ENCODE results near the gene CFAP299.
A peak's percentile ranks its signal among the peaks of the same experiment; 100 is the strongest.
"Not testable (repeated sequence)": the region's sequence is repeated elsewhere in the genome, so short reads cannot be mapped to it uniquely, and the experiment has no call there.

The CFAP299 gene

DNA sequence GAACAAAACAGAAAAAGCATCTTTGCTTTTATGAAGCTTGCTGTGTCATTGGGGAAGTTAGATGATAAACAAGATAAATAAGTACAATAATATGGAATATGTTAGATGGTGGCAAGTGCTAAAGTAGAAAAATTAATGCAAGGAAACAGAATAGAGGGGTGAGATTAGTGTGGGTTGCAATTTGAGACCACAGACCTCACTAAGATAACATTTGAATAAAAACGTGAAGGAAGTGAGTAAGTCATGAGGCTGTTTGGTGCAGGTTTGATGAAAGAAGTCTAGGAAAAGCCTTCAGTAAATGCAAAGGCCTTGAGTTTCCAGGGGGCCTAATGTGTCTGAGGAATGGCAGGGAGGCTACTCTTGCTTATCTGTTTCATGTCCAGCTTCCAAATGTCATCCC lies 102.5 kb downstream of the CFAP299 start:
- DNase-seq (ENCODE audit: low spot score) = no peak

DNA sequence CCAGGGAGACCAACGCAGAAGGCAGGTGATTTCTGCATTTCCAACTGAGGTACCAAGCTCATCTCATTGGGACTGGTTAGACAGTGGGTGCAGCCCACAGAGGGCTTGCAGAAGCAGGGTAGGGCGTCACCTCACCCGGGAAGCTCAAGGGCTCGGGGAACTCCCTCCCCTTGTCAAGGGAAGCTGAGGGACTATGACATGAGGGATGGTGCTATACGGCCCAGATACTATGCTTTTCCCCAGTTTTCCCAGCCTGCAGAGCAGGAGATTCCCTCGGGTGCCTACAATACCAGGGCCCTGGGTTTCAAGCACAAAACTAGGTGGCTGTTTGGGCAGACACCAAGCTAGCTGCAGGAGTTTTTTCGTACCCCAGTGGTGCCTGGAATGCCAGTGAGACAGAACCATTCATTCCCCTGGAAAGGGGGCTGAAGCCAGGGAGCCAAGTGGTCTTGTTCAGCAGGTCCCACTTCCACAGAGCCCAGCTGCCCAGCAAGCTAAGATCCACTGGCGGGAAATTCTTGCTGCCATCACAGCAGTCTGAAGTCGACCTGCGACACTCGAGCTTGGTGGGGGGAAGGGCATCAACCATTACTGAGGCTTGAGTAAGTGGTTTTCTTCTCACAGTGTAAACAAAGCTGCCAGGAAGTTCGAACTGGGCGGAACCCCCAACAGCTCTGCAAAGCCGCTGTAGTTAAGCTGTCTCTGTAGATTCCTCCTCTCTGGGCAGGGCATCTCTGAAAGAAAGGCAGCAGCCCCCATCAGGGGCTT lies 103.9 kb downstream of the CFAP299 start:
- not testable (repeated sequence) for H3K9ac ChIP-seq (ENCODE audit: low read depth, low read length, poor library complexity); H4K8ac ChIP-seq (ENCODE audit: low read depth, low read length); H3K9me3 ChIP-seq (replicated peaks in 1 of 2; ENCODE audit: control insufficient read depth in 2 of 2, insufficient read depth in 1 of 2, low read depth in 1 of 2, low read length in 2 of 2); H2BK12ac ChIP-seq (ENCODE audit: low read length); H2AK5ac ChIP-seq (ENCODE audit: low read depth, low read length); H3K23ac ChIP-seq (ENCODE audit: low read depth, low read length, poor library complexity); H3K4me1 ChIP-seq (ENCODE audit: control insufficient read depth in 2 of 2, insufficient read depth in 1 of 2, low read depth in 1 of 2, low read length in 2 of 2); H2BK15ac ChIP-seq (ENCODE audit: low read length); H3K79me1 ChIP-seq (ENCODE audit: low read depth, low read length); H4K91ac ChIP-seq (ENCODE audit: low read depth, low read length, poor library complexity); H3K4me2 ChIP-seq (ENCODE audit: insufficient read depth, low read length, poor library complexity, severe bottlenecking); H3K4ac ChIP-seq (ENCODE audit: low read length); H2BK5ac ChIP-seq (ENCODE audit: low read length); H3K4me3 ChIP-seq (ENCODE audit: low read length in 2 of 2); H3K14ac ChIP-seq (ENCODE audit: low read length); H3K27ac ChIP-seq (replicated peaks; ENCODE audit: low read length); H2BK120ac ChIP-seq (ENCODE audit: low read depth, low read length); H3K36me3 ChIP-seq (replicated peaks in 1 of 2; ENCODE audit: control insufficient read depth in 2 of 2, insufficient read depth in 2 of 2, low read length in 2 of 2); H3K27me3 ChIP-seq (ENCODE audit: control insufficient read depth in 3 of 3, insufficient read depth in 3 of 3, low read depth in 1 of 3, low read length in 3 of 3); DNase-seq (ENCODE audit: low spot score)
- peak overlapping the region; percentile 71 for H3K18ac ChIP-seq (ENCODE audit: low read length)
- H2AFZ ChIP-seq (ENCODE audit: low read length) = peak overlapping the region; percentile 59
- WGBS, 2 donors (ENCODE audit: extremely low coverage in 2 of 2, insufficient read length in 2 of 2, insufficient replicate concordance in 1 of 2) = no CpG with 5 or more reads among the region's 14 CpGs

More for the DNA sequence above, 102.5 kb downstream of the CFAP299 start:
- Histone ChIP-seq H2BK12ac (ENCODE audit: low read length) (no peak overlapping the region), H3K79me1 (ENCODE audit: low read depth, low read length) (no peaks in the 10 kb centered on the region), H3K14ac (ENCODE audit: low read length) (no peak overlapping the region), H3K27me3 (ENCODE audit: control insufficient read depth in 3 of 3, insufficient read depth in 3 of 3, low read depth in 1 of 3, low read length in 3 of 3) (no peaks in the 10 kb centered on the region), H2AFZ (ENCODE audit: low read length) (no peak overlapping the region), H3K27ac (replicated peaks; ENCODE audit: low read length) (no peak overlapping the region), H4K8ac (ENCODE audit: low read depth, low read length) (no peak overlapping the region), H2AK5ac (ENCODE audit: low read depth, low read length) (no peak overlapping the region), H3K9me3 (replicated peaks in 1 of 2; ENCODE audit: control insufficient read depth in 2 of 2, insufficient read depth in 1 of 2, low read depth in 1 of 2, low read length in 2 of 2) (no peaks in the 10 kb centered on the region), H2BK15ac (ENCODE audit: low read length) (no peak overlapping the region), H3K4me3 (ENCODE audit: low read length in 2 of 2) (no peak overlapping the region), H3K4ac (ENCODE audit: low read length) (no peak overlapping the region), H3K4me2 (ENCODE audit: insufficient read depth, low read length, poor library complexity, severe bottlenecking) (no peak overlapping the region), H3K23ac (ENCODE audit: low read depth, low read length, poor library complexity) (no peak overlapping the region), H4K91ac (ENCODE audit: low read depth, low read length, poor library complexity) (no peak overlapping the region), H2BK120ac (ENCODE audit: low read depth, low read length) (no peak overlapping the region), H3K4me1 (ENCODE audit: control insufficient read depth in 2 of 2, insufficient read depth in 1 of 2, low read depth in 1 of 2, low read length in 2 of 2) (peaks cover 0 to 4% of the 10 kb centered on the region in 2 donors), H3K9ac (ENCODE audit: low read depth, low read length, poor library complexity) (no peak overlapping the region), H2BK5ac (ENCODE audit: low read length) (no peak overlapping the region), H3K36me3 (replicated peaks in 1 of 2; ENCODE audit: control insufficient read depth in 2 of 2, insufficient read depth in 2 of 2, low read length in 2 of 2) (no peaks in the 10 kb centered on the region), H3K18ac (ENCODE audit: low read length) (no peak overlapping the region)
- WGBS, 2 donors (ENCODE audit: extremely low coverage in 2 of 2, insufficient read length in 2 of 2, insufficient replicate concordance in 1 of 2) = no CpG with 5 or more reads among the region's 1 CpG

DNA sequence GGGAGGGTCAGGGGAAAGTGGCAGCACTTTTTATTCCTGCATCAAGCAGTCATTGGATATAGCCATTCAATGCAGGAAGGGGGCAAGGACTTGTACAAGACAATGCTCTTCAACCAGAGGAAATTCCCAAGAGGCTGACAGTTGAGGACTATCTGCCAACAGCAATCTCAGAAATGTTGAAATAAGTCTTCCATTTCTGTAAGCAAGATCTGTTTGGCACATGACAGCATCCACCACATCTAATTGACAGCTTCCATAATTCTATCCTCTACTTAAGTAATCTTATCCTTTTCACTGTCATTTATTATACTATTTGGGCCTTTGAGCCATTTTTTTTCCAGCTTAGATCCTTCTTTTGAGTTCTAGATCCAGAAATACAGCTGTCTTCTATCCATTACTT lies 110.7 kb downstream of the CFAP299 start:
- H3K18ac ChIP-seq (ENCODE audit: low read length) = no peak overlapping the region
- H3K23ac ChIP-seq (ENCODE audit: low read depth, low read length, poor library complexity) = no peak overlapping the region
- H4K8ac ChIP-seq (ENCODE audit: low read depth, low read length) = no peak overlapping the region

DNA sequence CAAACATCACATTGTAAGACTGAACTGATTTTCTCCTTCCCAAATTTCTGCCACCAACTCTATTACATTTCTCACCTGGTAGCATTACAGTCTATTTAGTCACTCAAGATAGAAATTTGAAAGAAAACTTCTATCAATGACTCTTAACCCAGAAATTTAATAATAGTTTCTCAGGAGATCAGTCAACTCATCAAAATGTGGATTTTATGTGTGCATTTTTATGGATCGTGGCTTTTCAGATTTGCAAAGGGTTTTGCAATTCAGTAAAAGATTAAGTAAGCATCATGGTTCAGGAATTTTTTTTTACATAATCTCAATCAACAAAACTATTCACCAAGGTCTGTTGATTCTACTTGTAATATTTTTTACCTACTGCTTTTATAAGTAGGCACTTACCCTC lies 111.1 kb downstream of the CFAP299 start:
- Histone ChIP-seq H3K4me2 (ENCODE audit: insufficient read depth, low read length, poor library complexity, severe bottlenecking) (no peak overlapping the region), H3K4ac (ENCODE audit: low read length) (no peak overlapping the region), H2BK15ac (ENCODE audit: low read length) (no peak overlapping the region), H3K36me3 (replicated peaks in 1 of 2; ENCODE audit: control insufficient read depth in 2 of 2, insufficient read depth in 2 of 2, low read length in 2 of 2) (no peaks in the 10 kb centered on the region), H3K79me1 (ENCODE audit: low read depth, low read length) (no peaks in the 10 kb centered on the region), H3K4me1 (ENCODE audit: control insufficient read depth in 2 of 2, insufficient read depth in 1 of 2, low read depth in 1 of 2, low read length in 2 of 2) (no peaks in the 10 kb centered on the region), H2BK12ac (ENCODE audit: low read length) (no peak overlapping the region), H2BK120ac (ENCODE audit: low read depth, low read length) (no peak overlapping the region), H2BK5ac (ENCODE audit: low read length) (no peak overlapping the region), H3K4me3 (ENCODE audit: low read length in 2 of 2) (no peak overlapping the region), H3K14ac (ENCODE audit: low read length) (no peak overlapping the region), H3K9me3 (replicated peaks in 1 of 2; ENCODE audit: control insufficient read depth in 2 of 2, insufficient read depth in 1 of 2, low read depth in 1 of 2, low read length in 2 of 2) (no peaks in the 10 kb centered on the region), H4K91ac (ENCODE audit: low read depth, low read length, poor library complexity) (no peak overlapping the region), H3K23ac (ENCODE audit: low read depth, low read length, poor library complexity) (no peak overlapping the region), H2AFZ (ENCODE audit: low read length) (no peak overlapping the region), H3K9ac (ENCODE audit: low read depth, low read length, poor library complexity) (no peak overlapping the region), H3K27me3 (ENCODE audit: control insufficient read depth in 3 of 3, insufficient read depth in 3 of 3, low read depth in 1 of 3, low read length in 3 of 3) (no peaks in the 10 kb centered on the region), H2AK5ac (ENCODE audit: low read depth, low read length) (no peak overlapping the region), H3K27ac (replicated peaks; ENCODE audit: low read length) (no peak overlapping the region), H3K18ac (ENCODE audit: low read length) (no peak overlapping the region), H4K8ac (ENCODE audit: low read depth, low read length) (no peak overlapping the region)
- DNase-seq (ENCODE audit: low spot score) = no peak
- WGBS, 2 donors (ENCODE audit: extremely low coverage in 2 of 2, insufficient read length in 2 of 2, insufficient replicate concordance in 1 of 2) = no CpG with 5 or more reads among the region's 1 CpG

More for the DNA sequence above, 110.7 kb downstream of the CFAP299 start:
- Histone ChIP-seq H2AK5ac (ENCODE audit: low read depth, low read length) (no peak overlapping the region), H4K91ac (ENCODE audit: low read depth, low read length, poor library complexity) (no peak overlapping the region), H2BK15ac (ENCODE audit: low read length) (no peak overlapping the region), H2BK12ac (ENCODE audit: low read length) (no peak overlapping the region), H3K4me3 (ENCODE audit: low read length in 2 of 2) (no peak overlapping the region), H3K4me1 (ENCODE audit: control insufficient read depth in 2 of 2, insufficient read depth in 1 of 2, low read depth in 1 of 2, low read length in 2 of 2) (no peaks in the 10 kb centered on the region), H2BK5ac (ENCODE audit: low read length) (no peak overlapping the region), H2BK120ac (ENCODE audit: low read depth, low read length) (no peak overlapping the region), H3K79me1 (ENCODE audit: low read depth, low read length) (no peaks in the 10 kb centered on the region), H3K4ac (ENCODE audit: low read length) (no peak overlapping the region), H3K27me3 (ENCODE audit: control insufficient read depth in 3 of 3, insufficient read depth in 3 of 3, low read depth in 1 of 3, low read length in 3 of 3) (no peaks in the 10 kb centered on the region), H3K9ac (ENCODE audit: low read depth, low read length, poor library complexity) (no peak overlapping the region), H3K9me3 (replicated peaks in 1 of 2; ENCODE audit: control insufficient read depth in 2 of 2, insufficient read depth in 1 of 2, low read depth in 1 of 2, low read length in 2 of 2) (no peaks in the 10 kb centered on the region), H3K36me3 (replicated peaks in 1 of 2; ENCODE audit: control insufficient read depth in 2 of 2, insufficient read depth in 2 of 2, low read length in 2 of 2) (no peaks in the 10 kb centered on the region), H3K4me2 (ENCODE audit: insufficient read depth, low read length, poor library complexity, severe bottlenecking) (no peak overlapping the region), H2AFZ (ENCODE audit: low read length) (no peak overlapping the region), H3K14ac (ENCODE audit: low read length) (no peak overlapping the region), H3K27ac (replicated peaks; ENCODE audit: low read length) (no peak overlapping the region)
- DNase-seq (ENCODE audit: low spot score) = no peak

Data from neuronal stem cell (in vitro differentiated cells).